IPS-NIHi7 (cell line): ENCODE measurements around the gene TFF3.

Experiments used
- DNase-seq: peaks from one replicate; pipeline ENCODE4 v3.0.0; 2012; ENCODE audit warnings: mixed read lengths; ENCODE audit errors: extremely low spot score

TFF3 gene

DNA sequence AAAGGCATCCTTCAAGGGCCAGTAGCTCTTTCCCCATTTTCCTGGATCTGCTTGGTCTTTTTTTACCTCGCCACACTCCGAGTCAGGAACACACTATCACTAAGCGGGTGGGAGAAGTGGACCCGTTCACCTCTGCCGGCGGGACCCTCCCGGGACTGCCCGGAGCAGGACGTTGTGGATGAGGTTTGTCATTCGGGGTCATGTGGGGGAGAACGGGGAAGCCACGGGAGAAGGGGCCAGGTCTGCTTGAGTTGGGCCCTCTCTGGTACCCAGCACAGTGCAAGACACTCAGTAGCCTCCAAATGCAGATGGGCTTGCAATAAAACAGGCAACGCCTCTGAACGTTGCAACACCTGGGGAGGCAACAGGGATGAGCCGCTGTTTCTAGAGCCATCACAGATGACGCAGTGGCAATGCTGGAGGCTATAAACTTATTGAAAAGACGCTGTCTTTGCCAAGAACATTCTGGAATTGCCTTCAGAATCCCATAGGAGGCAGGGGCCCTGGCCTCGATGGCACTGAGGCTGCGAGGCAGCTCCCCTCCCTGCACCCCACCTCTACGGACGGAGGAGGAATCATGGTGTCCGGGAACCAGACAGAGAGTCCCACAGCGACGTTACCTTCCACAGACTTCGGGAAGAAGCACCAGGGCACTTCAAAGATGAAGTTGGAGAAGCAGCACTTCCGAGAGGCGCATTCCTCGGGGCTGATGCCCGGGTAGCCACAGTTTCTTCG is 31.8 kb upstream of the TFF3 start:
- DNase-seq: no peak

DNA sequence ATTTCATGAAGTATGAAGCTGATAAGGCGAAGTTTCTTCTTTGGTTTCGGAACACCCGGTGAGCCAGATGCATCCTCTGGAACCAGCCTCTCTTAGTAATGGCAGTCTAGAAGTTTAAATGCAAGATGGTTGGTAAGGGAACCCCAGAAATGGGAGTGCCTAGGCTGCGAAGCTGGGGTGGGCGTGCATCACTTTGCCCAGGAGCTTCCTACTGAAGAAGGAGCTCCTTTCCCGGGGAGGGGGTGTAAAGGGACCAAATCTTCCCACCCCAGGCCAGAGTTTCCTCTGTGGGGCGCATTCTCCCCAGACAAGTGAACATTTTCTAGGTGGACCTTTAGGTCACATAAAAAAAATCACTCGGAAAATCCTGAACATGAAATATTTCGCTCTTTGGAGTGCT is 31.2 kb upstream of the TFF3 start:
- no peak for DNase-seq

DNA sequence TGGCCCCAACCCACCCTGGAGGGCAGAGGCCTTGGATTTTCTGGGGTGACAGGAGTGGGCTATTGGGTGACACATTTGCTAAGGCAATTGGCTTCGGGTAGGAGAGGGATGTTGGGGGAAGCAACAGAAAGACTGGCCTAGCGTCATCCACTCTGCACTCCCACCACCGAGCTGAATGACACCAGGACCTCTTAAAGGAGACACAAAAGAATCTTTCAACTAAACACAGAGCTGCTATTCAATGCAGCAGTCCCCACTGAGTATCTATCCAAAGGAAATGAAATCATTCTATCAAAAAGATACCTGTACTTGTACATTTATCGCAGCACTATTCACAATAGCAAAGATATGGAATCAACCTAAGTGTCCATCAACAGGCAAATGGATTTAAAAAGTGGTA is 29.4 kb upstream of the TFF3 start:
- no peak for DNase-seq

DNA sequence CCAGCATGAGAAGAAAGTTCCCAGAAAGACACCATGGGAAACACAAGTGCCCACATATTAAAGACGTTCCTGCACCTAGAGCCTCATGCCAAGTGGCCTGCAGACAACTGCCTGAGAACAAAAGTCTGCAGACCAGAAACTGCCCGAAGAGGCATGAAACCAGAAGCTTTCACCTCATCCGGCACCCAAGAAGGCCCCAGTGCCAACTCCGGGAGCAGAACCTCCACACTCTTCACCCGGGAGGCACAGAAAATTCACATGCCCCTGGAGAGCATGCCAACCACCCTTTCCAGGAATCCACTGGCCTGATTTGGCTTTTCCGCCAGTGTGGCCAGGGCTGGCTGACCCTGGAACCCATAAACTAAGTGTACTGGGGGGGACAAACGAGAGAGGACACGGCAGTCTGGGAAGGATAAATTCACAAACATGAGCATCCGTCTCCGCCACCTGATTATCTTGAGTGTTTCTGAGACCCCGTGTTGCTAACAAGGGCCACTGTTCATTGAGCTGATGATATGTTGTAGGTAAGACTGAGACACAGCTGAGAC is 28.8 kb upstream of the TFF3 start:
- no peak for DNase-seq

DNA sequence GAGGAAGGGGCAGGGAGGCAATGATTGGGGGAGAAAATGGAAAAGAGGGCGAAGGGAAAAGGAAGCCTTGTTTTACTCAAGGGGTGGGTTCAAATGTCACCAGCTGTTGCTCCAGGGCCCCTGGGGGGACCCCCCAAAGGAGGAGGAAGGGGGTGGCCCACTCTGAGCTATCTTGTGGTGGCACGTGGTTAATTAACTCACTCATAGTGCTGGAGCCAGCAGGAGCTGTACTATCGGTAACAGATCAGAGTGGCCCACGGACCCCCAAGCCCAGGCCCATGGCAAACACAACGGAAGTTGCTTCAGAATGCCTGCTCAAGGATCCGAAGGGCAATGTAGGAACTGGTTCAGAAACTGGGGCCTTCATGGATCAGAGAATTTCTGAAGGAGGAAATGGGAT is 28.3 kb upstream of the TFF3 start:
- DNase-seq: no peak

DNA sequence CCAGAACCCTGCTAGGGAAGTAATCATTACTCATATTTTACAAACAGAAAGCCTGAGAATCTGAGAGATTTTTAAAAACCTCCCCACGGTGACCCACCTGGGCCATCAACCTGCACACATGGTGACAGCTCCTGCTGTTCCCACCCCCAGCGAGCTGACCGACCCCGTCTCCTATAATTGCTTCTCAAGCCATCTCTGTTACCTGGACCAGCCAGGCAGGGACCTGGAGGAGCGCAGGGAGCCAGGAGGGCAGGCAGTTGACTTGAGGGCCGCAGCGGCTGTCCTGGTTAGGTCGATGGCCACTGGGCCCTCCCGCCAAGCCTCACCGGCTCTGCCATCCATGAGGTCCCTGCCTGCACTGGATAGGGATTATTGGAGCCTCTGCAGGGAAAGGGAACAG is 27.9 kb upstream of the TFF3 start:
- DNase-seq: no peak

DNA sequence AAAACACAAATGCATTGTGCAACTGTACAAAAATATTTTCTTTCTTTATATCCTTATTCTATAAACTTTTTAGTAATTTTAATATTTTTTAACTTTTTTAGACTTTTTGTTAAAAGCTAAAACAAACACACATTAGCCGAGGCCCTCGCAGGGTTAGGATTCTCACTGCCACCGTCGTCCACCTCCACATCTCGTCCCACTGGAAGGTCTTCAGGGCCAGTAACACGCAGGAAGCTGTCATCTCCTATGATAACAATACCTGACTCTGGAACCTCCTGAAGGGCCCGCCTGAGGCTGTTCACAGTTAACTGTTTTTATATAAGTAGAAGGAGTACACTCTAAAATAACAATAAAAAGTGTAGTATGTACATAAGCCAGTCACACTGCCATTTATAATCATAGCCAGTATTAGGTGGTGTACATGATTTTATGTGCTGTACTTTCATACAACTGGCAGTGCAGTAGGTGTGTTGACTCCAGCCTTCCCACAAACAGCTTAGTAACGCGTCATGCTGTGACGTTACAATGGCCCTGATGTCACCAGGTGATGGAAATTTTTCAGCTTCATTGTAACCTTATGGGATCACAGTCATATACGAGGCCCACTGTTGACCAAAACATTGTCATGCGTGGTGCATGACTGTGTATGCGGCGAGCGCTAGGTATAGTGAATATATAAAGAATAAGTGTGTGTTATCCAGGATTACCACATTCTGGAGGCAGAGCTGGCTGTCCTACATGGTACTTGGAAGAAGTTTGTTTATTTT is 26.8 kb upstream of the TFF3 start:
- DNase-seq: no peak

DNA sequence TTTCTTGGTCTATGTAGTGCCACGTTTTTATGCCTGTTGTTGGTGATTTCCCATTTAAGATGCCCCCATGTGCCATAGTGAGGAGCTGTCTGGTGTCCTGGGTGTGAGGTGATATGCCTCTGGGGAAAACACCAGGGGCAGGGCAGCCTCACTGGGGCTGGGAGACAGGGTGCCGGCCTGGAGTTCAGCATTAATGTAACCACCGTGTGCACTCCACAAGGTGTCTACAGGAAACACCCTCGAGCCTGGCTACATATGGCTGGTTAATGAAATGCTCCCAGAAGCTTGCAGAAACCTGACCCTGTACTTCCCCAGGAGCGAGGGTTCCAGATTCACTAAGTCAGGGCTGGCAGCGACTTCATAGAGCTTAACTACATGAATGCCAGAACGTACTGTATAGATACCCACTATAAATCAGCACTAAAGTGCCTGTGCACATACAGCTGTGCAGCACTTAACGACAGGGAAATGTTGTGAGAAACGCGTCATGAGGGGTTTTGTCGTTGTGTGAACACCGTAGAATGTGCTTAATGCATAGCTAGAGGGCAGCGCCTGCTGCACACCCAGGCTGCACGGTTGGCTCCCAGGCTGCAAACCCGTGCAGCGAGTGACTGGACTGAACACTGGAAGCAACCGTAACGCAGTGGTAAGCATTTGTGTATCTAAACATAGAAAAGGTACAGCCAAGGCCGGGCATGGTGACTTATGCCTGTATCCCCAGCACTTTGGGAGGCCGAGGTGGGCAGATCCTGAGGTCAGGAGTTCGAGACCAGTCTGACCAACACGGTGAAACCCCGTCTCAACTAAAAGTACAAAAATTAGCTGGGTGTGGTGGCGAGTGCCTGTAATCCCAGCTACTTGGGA is 25.2 kb upstream of the TFF3 start:
- DNase-seq: no peak

DNA sequence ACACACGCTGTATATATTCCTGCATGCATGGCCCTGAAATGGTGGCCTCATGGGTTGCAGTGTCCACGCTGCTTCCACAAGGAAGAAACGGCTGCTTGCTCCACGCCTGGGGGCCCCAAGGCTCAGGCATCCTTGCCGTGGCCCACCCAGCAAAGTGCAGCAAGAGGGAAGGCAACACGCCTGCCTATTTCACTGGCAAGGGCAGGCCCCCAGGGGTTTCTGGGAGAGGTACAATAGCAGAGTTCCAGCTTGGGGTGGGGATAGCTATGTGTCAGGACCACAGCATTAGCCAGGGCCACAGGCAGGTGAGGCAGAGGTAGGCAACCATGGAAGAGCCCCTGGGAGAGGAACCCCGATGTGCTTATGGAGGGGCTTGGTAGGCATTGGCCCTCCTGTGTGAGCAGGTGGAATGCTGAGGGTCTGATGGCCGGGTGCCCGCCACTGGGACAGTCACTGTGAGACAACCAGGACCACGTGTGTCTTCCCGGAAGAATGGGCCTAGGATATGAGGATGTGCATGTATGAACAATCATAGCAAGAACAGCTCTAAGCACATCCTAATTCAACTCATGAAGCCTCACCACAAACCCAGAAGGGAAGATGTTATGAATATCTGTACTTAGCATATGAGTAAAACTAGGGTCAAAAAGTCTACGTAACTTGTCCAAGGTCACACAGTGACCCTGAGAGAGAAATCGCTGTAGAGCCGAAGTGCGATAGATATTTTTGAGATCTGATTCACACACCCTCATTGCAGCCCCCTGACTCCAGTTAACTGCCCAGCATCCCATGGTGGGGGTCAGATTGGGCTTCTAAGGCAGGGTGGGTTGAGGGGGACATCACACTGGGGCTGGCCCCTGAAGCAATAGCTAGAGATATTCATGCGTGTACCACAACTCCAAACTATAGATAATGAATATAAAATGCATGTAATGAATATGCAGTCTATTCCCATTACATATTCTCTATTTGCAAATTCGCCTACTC is 23.8 kb upstream of the TFF3 start:
- DNase-seq: no peak

DNA sequence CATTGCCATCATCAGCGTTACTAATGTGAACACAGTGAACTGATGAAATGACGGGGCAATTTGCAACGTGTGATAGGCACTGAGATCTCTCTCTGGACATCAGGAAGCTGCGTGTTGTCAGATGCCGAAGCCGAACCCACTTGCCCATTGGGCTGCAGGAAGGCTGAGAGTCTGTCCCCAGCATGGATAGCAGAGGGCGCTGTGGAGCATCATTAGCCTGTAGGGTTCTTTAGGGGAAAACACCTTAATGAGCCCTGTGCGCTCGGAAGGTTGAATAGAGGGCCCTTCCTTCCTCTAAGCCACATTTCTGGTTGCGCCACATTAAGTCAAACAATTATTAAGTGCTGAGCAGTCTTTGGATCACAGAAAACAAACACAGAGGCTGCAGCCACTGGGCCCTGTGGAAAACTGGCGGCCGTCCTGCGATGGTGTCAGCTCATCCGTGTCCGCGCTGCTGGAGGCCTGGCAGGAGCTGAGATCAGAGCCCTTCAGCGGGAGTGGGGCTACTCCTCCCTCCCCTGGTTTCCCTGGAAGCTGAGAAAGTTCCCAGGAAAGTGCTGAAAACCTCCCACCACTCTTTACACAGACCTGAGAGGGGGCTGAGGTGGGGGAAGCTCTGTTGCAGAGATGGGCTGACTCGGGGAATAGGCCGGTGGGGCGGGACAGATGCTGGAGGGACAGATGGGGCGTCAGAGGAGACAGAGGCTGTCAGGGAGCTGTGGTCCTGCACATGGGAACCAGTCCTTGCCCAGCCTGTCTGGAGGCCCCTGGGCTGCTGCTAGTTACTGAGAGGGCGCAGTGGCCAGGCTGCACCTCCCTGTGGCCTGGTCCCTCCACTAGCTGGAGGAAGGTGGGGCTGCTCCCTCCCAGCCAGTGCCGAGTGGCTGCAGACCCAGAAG is 22.9 kb upstream of the TFF3 start:
- peak; percentile 76 for DNase-seq

DNA sequence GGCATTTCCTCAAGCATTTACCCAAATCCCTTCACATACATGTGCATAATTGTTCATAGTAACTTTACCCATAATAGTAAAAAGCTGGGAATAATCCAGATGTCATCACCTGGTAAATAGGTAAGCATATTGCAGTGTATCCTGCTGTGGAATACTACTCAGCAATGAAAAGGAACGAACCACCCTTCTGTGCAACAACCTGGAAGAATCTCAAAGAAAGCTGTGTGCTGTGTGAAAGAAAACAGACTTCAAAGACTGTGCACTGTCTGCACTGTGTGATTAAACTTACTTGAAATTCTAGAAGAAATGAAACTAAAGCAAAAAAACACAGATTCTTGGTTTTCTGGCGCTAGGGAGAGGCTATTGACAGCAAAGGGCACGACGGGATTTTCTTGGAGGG is 22.1 kb upstream of the TFF3 start:
- DNase-seq: no peak

DNA sequence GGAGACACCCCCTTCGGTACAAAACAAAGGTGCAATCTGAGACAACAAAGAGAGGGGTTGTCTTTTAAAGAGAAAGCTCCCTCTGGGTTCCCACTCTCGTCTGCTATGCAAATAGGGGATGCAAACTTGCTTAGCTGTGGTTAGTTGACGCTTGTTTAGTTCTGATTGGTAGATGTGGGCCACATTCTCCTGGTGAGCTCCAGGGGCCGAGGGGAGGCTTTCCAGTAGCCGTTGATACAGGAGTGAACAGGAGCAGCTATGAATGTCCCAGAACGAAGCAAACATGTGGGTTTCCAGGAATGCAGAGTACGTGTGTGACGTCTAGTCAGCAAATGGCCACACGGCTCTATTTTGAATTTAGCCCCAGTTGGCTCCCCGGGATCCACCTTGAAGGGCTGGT is 20.8 kb upstream of the TFF3 start:
- peak; percentile 68 for DNase-seq

DNA sequence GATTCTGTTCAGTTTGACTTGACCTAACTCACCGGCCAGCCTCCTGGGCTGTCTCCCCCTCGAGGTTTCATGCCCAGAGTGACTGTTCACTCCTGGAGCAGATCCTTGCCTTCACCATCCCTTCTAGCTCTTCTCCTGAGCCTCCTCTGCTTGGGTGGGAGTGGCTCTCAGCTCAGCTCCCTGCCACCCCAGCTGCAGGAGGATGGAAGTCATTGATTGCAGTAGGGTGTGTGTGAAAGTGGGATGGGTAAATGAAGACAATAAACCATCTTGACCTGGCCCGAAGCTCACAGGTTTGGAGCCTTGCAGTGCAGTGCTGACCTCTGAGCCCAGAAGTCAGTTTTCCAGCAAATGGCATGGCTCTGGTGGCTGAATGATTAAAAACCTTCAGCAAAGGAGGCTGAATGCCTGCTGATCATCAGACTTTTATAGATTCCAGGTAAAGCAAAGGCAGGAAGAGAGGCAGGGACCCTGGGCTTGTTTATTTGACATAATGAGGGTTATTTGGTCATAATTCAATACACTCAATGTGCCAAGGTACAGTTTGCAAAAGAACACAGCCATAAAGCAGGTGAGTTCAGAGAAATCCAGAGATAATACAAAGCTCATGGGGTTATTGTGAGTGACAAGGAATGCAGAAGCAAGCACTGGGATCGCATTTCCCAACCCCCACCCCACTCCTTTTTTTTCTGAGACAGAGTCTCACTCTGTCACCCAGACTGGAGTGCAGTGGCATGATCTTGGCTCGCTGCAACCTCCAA is 17.5 kb upstream of the TFF3 start:
- DNase-seq: no peak

DNA sequence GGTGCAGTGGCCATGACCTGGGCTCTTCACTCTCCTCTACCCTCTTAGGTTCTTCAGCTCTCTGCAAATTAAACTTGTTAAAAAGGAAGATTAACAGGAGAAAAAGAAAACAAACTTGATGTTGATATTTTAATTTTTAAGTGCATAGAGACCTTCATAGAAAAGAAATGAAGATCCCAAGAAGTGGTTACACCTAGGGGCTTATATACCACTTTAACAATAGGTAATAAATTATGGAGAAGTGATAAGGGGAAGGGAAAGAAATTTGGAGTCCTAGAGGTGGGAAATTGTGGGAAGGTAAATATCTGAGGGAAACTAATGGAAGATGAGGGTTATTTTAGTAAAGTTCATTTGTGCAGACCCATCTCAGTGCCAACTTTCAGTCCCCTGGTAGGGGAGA is 16.5 kb upstream of the TFF3 start:
- DNase-seq: no peak

DNA sequence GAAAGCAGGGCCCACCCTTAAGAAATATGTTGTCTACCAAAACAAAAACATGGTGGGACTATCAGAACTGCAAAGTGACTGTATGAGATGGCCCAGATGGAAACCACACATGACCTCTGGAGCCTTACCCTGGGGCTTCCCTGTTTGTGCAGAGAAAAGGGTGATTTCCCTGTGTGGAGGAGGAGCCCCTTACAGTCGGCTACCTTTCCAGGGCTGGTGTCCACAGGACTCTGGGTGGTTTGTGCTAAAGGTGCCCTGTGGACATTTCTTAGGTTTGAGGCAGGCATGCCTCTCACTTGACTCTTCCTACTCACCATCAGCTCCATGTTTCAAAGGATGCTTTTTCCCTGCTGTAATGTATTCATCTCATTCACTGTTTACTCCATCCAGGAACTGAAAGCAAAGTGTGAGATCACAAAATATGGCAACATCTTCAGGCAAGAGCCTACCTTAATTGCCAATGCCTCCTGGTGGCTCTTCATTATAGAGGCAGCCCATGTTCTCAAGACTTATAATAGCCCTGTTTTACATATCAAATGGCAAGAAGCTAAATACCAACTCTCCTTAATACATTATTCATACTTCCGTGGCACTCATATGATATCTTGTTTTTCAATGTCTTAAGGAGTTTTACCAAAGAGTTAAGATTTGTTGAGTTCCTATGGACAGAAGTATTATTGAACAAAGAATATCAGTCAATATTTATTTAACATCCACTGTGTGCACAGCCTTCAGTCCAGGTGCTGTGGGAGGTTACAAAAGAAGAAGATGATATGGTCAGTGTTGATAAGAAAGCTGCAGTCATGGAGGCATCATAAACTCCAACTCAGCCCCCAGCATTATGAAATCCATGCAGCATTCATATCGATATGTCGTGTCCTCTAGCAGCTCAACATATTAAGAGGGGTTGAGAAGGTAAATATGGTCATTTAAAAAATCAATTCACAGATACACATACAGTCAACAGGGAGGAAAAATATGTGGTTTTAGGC is 15.5 kb upstream of the TFF3 start:
- no peak for DNase-seq

DNA sequence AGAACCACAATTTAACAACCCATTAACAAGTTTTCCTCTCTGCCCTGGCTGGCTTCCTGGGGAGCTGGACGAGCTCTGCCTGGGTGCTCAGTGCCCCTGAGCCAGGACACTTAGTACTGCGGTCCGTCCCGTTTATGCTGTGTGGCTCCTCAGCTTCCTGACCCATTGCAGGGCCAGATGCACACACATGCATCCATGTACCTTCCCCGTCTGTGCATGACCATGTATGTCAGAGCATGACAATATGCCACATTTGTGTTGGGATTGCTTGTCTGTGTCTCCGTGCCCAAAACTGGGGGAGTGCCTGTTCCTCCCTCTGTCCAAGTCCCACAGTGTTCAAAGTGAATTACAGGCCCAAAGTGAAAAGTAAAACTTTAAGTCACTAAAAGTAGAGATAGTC is 9.7 kb upstream of the TFF3 start:
- no peak for DNase-seq

DNA sequence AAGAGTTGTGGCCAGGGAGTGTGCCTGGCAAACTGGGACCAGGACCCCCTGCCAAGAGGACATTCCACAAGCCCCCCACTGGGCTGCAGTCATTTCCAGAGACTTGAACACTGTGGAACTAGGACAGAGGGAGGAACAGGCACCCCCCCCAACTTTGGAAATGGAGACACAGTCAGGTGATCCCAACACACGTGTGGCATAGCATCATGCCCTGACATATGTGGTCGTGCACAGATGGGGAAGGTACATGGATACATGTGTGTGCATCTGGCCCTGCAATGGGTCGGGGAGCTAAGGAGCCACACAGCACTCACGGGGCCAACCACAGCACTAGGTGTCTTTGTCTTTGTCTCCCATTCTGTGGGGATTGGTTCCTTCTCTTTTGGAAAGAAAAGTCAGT is 6.6 kb upstream of the TFF3 start:
- no peak for DNase-seq

DNA sequence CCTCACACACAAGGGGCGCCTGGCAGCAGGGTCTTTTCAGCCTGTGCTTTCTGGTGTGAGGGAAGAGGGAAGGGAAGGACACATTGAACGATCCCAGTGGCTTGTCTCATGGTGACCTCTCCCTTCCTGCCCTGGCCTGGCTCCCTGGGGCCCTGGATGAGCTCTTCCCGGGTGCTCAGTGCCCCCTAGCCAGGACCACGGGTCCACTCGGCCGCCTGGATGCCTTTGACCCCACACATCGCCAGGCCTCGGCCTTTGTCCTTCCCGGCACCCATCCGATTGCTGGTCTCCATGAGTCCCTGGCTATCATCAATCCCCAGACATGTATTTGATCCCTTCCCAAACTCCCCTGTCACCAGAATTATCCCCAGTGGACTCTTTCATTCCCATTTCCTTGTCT is 6.0 kb upstream of the TFF3 start:
- DNase-seq: no peak
